Measurements from ENCODE around the gene TMEM119. TPM values are rescaled to one million over a fixed set of nuclear protein-coding genes. Genes with fewer than 3 reads are reported as not detected.

The TMEM119 gene
- total and polyA plus RNA-seq, 9 of the 15 experiments (the other 6 are each of a cell fraction or from before 2014, with no cell fraction given), result 0.18 TPM; not detected in 8

DNA sequence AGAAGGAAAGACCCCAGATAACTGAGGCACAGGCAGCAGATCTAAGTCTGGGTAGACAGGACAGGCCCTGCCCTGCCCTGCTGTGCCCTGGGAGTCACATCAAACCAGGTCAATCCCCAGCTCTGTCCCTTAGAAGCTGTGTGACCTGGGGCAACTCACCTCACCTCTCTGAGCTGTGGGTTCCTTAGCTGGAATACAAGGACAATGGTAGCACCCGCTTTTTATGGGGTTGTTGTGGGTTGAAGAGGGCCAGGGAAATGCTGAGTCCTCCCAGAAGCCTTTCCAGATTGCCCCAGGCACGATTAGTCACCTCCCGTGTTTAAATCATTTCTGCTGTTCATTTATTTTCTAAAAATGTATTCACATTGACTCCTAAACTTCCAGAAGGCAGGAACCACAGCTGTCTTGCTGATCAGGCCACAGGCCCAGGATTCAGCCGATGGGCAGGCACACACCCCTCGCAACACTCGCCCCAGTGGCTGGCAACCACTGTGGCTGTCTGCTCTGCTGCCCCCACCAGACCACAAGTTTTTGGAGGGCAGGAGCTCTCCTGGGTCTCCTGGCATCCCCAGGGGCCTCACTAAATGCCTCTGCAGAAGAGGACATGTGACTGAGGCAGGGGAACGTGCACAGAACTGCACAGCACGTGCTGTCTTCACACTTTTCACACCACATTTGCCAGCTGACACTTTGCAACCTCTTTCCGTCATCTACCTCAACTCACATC is 32.8 kb upstream of the TMEM119 start (continued):
- 0 out of 2 replicates have a peak, but pooled peaks have one; percentile 21 for TF ChIP-seq TSHZ1 (CRISPR knock-in tag; IDR thresholded peaks at IDR 0.05)
- TF ChIP-seq L3MBTL2 (IDR thresholded peaks at IDR 0.05), result peak; percentile 94

DNA sequence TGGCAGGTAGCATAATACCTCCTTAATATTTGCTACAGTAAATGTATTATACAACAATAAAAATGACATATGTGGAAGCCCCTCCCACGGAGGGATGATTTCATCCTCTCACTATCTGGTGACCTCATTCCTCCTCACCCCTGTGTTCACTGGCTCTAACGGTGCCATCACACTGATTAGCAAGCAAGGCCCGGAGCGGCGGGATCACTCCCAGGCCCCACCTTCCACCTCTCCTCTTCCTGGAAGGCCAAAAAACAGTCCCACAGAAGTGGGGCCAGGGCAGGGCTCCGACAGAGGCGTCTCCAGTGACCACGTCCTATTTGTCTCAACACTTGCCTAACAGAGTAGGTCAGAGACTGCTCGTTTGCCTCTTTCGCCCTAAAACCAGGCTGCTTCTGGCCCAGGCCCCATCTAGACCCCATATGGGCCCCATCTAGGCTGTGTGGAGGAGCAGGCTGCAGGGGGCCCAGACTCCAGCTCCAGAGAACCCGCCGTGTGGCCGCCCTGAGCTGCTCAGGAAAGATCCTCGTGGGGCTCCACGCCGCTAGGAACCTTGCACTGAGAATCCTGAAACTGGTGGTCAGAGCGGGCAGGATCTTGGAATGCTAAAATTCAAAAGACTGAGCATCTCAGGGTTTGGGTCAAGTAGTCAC is 32.1 kb upstream of the TMEM119 start:
- peaks cover 12% of the 10 kb centered on the region; the same call in 2 of the 3 replicates for H3K36me3 ChIP-seq (ENCODE audit: control insufficient read depth, insufficient read depth, low read length)
- ATAC-seq, result peak; percentile 84
- no peaks in the 10 kb centered on the region for H3K9me1 ChIP-seq (ENCODE audit: control insufficient read depth, insufficient read depth, low read length)
- in situ Hi-C loops (cut with MboI), result no loop called here
- peak overlapping the region; percentile 98 for H3K4me2 ChIP-seq (ENCODE audit: insufficient read depth, low read length)
- peak overlapping the region; percentile 98 to 100 for H3K9ac ChIP-seq (ENCODE audit: insufficient read depth in 1 of 2, low read depth in 2 of 2, low read length in 2 of 2)
- peak; percentile 83 to 97 (median 87) for DNase-seq (ENCODE audit: extremely low read depth in 1 of 4, low spot score in 3 of 4)
- peak overlapping the region; percentile 90 for H3K4me3 ChIP-seq
- H3K27me3 ChIP-seq (ENCODE audit: control insufficient read depth in 2 of 2, insufficient read depth in 2 of 2, low read length in 2 of 2), result no peaks in the 10 kb centered on the region
- WGBS (ENCODE audit: insufficient coverage, low coverage, missing lambda C conversion rate), result 1% methylated on average over 17 of the region's 17 CpGs
- H3K9me3 ChIP-seq (replicated peaks; ENCODE audit: control insufficient read depth, insufficient read depth, low read depth, low read length), result no peaks in the 10 kb centered on the region
- H3K27ac ChIP-seq (ENCODE audit: extremely low read depth, low read depth, low read length), result peak overlapping the region; percentile 96
- peak; percentile 97 for FAIRE-seq
- peak overlapping the region; percentile 53 for H2AFZ ChIP-seq (ENCODE audit: low read depth, low read length)
- intact Hi-C loops (cut with micrococcal nuclease), result loop anchor here (1.0 to 5.0 kb wide), 2 partner anchors 11 to 62 kb away; no protein-coding TSS in a partner anchor
- H3K79me2 ChIP-seq (ENCODE audit: control insufficient read depth, insufficient read depth, low read length), result peaks cover 51% of the 10 kb centered on the region
- peaks cover 59 to 60% of the 10 kb centered on the region in 2 experiments for H3K4me1 ChIP-seq (replicated peaks in 1 of 2; ENCODE audit: control insufficient read depth in 2 of 2, insufficient read depth in 2 of 2, low read length in 2 of 2)
- BruUV-seq (replicated peaks), result no TSS peak
- no peaks in the 10 kb centered on the region for H4K20me1 ChIP-seq (replicated peaks; ENCODE audit: control insufficient read depth, insufficient read depth, low read length)
- CTCF ChIA-PET (ENCODE audit: low intra/inter-chr PET ratio), result no interaction called here
- POLR2A ChIA-PET, result interaction anchor here (0.6 to 7.4 kb wide), 6 partner anchors 10 to 634 kb away, joined by 3 to 69 read pairs (median 5); partner anchors contain the start of genes ISCU and SART3
- peak; percentile 83 for TF ChIP-seq EP300 (IDR thresholded peaks at IDR 0.05; ENCODE audit: low read length)
- no peak for TF ChIP-seq ZNF347 (CRISPR knock-in tag; IDR thresholded peaks at IDR 0.05; ENCODE audit: low read depth)
- TF ChIP-seq, protein P1, sequence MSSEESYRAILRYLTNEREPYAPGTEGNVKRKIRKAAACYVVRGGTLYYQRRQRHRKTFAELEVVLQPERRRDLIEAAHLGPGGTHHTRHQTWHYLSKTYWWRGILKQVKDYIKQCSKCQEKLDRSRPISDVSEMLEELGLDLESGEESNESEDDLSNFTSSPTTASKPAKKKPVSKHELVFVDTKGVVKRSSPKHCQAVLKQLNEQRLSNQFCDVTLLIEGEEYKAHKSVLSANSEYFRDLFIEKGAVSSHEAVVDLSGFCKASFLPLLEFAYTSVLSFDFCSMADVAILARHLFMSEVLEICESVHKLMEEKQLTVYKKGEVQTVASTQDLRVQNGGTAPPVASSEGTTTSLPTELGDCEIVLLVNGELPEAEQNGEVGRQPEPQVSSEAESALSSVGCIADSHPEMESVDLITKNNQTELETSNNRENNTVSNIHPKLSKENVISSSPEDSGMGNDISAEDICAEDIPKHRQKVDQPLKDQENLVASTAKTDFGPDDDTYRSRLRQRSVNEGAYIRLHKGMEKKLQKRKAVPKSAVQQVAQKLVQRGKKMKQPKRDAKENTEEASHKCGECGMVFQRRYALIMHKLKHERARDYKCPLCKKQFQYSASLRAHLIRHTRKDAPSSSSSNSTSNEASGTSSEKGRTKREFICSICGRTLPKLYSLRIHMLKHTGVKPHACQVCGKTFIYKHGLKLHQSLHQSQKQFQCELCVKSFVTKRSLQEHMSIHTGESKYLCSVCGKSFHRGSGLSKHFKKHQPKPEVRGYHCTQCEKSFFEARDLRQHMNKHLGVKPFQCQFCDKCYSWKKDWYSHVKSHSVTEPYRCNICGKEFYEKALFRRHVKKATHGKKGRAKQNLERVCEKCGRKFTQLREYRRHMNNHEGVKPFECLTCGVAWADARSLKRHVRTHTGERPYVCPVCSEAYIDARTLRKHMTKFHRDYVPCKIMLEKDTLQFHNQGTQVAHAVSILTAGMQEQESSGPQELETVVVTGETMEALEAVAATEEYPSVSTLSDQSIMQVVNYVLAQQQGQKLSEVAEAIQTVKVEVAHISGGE (CRISPR knock-in tag; IDR thresholded peaks at IDR 0.05), result peak in 1 of 3 experiments; percentile 34; a peak in 1 of 6 replicates
- peak; percentile 79 for TF ChIP-seq SMAD4 (CRISPR knock-in tag; conservative IDR thresholded peaks at IDR 0.05)
